ENCODE data around the gene GTF2IRD1. TPM values are rescaled to one million over a fixed set of nuclear protein-coding genes. Genes with fewer than 3 reads are reported as not detected.
"Not testable (repeated sequence)": the region's sequence is repeated elsewhere in the genome, so short reads cannot be mapped to it uniquely, and the experiment has no call there.

The GTF2IRD1 gene
- total RNA-seq, 1 experiment from 2014 or later, result not detected

DNA sequence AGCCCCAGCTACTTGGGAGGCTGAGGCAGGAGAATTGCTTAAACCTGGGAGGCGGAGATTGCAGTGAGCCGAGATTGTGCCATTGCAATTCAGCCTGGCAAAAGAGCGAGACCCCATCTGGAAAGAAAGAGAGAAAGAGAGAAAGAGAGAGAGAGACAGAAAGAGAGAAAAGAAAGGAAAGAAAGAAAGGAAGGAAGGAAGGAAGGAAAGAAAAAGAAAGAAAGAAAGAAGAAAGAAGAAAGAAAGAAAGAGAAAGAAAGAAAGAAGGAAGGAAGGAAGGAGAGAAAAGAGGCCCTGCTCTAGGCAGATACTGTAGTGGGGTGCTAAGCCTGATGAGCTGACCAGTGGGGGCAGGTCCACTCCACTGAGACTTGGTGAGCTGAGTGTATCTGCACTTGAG, 13.6 kb upstream of the GTF2IRD1 start:
- not testable (repeated sequence) for H3K9me3 ChIP-seq (ENCODE audit: low read length)

DNA sequence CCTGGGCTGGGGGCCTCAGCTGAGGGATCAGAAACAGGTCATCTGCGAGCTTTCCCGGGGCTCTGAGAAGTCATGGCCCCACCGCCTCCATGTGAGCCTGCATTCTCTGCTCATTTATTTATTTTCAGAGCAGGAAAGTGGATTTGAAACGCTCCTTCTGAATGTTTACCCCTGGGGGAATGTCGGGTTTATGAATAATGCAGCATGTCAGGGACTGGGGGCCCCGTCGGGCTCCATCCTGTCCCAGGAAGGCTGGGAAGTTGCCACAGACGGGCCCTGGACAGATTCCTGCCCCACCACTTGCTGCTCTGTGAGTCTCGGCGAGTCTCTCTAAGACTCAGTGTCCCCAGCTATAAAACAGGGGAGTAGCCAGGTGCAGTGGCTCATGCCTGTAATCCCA, 11.9 kb upstream of the GTF2IRD1 start:
- no peaks in the 10 kb centered on the region for H3K27me3 ChIP-seq (ENCODE audit: low read length)
- H3K27ac ChIP-seq (ENCODE audit: low read length), result no peak overlapping the region
- no peaks in the 10 kb centered on the region for H3K4me1 ChIP-seq (ENCODE audit: low read length)
- H4K20me1 ChIP-seq (ENCODE audit: insufficient read depth, low read depth, low read length), result no peaks in the 10 kb centered on the region
- H3K9ac ChIP-seq (ENCODE audit: low read length), result no peak overlapping the region
- H3K4me3 ChIP-seq (ENCODE audit: low read length), result no peak overlapping the region
- no peaks in the 10 kb centered on the region for H3K36me3 ChIP-seq (ENCODE audit: insufficient read depth, low read length)
- H3K9me2 ChIP-seq (replicated peaks; ENCODE audit: insufficient read depth, low read length), result no peaks in the 10 kb centered on the region
- no peak overlapping the region for H2AFZ ChIP-seq (ENCODE audit: low read length)
- no peak overlapping the region for H3K4me2 ChIP-seq (ENCODE audit: low read depth, low read length, poor library complexity, severe bottlenecking)
- H3K79me2 ChIP-seq (ENCODE audit: low read length), result no peaks in the 10 kb centered on the region
- no peak for DNase-seq
- no peaks in the 10 kb centered on the region for H3K9me3 ChIP-seq (ENCODE audit: low read length)

More for the DNA sequence above, 13.6 kb upstream of the GTF2IRD1 start:
- not testable (repeated sequence) for H3K36me3 ChIP-seq (ENCODE audit: insufficient read depth, low read length); H3K9ac ChIP-seq (ENCODE audit: low read length); H3K27ac ChIP-seq (ENCODE audit: low read length); H3K4me3 ChIP-seq (ENCODE audit: low read length); H3K27me3 ChIP-seq (ENCODE audit: low read length); DNase-seq; H3K79me2 ChIP-seq (ENCODE audit: low read length); H3K4me2 ChIP-seq (ENCODE audit: low read depth, low read length, poor library complexity, severe bottlenecking); H2AFZ ChIP-seq (ENCODE audit: low read length); H3K4me1 ChIP-seq (ENCODE audit: low read length); H4K20me1 ChIP-seq (ENCODE audit: insufficient read depth, low read depth, low read length); H3K9me2 ChIP-seq (replicated peaks; ENCODE audit: insufficient read depth, low read length)

DNA sequence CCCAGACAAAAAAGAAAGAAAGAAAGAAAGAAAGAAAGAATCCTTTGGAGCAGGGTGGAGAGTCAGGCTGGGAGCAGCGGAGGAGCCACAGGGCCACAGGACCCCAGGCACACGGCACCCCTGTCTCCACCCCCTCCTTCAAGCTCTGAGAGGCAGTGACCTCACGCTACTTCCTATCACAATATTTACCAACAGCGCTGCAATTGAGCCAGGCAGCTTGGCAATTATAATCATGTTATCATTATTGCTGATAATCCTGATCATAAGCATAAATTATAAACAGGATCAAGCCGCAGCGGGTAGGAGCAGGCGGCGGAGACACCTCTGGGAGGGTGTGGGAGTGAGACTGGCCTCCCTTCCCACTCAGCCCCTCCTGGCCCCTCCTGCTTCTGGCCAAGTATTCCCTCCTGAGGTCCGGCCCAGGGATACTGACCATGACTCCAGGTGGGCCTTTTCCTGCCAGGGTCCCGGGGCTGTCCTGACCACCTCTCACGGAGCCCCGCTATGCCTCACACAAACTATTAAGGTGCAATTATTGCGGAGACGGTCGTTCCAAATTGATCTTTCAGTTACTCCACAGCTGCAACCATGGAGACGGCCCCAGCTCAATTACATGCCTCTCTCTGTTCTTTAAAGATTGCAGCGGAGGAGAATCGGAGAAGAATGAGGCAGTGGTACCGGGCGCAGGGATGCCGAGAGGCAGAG, 10.0 kb upstream of the GTF2IRD1 start:
- H3K4me3 ChIP-seq (ENCODE audit: low read length), result no peak overlapping the region
- H3K27me3 ChIP-seq (ENCODE audit: low read length), result no peaks in the 10 kb centered on the region
- no peaks in the 10 kb centered on the region for H3K36me3 ChIP-seq (ENCODE audit: insufficient read depth, low read length)
- no peaks in the 10 kb centered on the region for H4K20me1 ChIP-seq (ENCODE audit: insufficient read depth, low read depth, low read length)
- H3K9me3 ChIP-seq (ENCODE audit: low read length), result no peaks in the 10 kb centered on the region
- no peaks in the 10 kb centered on the region for H3K9me2 ChIP-seq (replicated peaks; ENCODE audit: insufficient read depth, low read length)
- no peaks in the 10 kb centered on the region for H3K79me2 ChIP-seq (ENCODE audit: low read length)
- DNase-seq, result no peak
- no peaks in the 10 kb centered on the region for H3K4me1 ChIP-seq (ENCODE audit: low read length)
- no peak overlapping the region for H3K4me2 ChIP-seq (ENCODE audit: low read depth, low read length, poor library complexity, severe bottlenecking)
- no peak overlapping the region for H3K27ac ChIP-seq (ENCODE audit: low read length)
- H3K9ac ChIP-seq (ENCODE audit: low read length), result no peak overlapping the region
- H2AFZ ChIP-seq (ENCODE audit: low read length), result no peak overlapping the region

DNA sequence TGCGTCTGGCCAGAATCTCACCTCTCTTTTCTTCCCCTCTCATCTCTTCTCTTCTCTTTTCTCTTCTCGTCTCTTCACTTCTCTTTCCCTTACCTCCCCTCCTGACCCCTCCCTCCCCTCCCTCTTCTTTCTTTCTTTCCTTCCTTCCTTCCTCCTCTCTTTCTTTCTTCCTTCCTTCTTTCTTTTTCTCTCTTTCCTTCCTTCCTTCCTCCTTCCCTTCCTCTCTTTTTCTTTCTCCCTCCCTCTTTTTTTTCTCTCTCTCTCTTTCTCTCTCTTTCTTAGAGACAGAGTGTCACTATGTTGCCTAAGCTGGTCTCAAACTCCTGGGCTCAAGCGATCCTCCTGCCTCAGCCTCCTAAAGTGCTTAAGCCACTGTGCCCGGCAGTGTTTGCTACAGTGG, 4.6 kb upstream of the GTF2IRD1 start:
- Histone ChIP-seq H3K9me3 (ENCODE audit: low read length) (no peaks in the 10 kb centered on the region), H3K27ac (ENCODE audit: low read length) (no peak overlapping the region), H2AFZ (ENCODE audit: low read length) (no peak overlapping the region), H3K4me3 (ENCODE audit: low read length) (no peak overlapping the region), H3K36me3 (ENCODE audit: insufficient read depth, low read length) (no peaks in the 10 kb centered on the region), H3K79me2 (ENCODE audit: low read length) (no peaks in the 10 kb centered on the region), H3K9ac (ENCODE audit: low read length) (no peak overlapping the region), H3K4me2 (ENCODE audit: low read depth, low read length, poor library complexity, severe bottlenecking) (no peak overlapping the region), H3K27me3 (ENCODE audit: low read length) (no peaks in the 10 kb centered on the region), H4K20me1 (ENCODE audit: insufficient read depth, low read depth, low read length) (no peaks in the 10 kb centered on the region), H3K9me2 (replicated peaks; ENCODE audit: insufficient read depth, low read length) (no peaks in the 10 kb centered on the region), H3K4me1 (ENCODE audit: low read length) (no peaks in the 10 kb centered on the region)
- DNase-seq, result no peak

DNA sequence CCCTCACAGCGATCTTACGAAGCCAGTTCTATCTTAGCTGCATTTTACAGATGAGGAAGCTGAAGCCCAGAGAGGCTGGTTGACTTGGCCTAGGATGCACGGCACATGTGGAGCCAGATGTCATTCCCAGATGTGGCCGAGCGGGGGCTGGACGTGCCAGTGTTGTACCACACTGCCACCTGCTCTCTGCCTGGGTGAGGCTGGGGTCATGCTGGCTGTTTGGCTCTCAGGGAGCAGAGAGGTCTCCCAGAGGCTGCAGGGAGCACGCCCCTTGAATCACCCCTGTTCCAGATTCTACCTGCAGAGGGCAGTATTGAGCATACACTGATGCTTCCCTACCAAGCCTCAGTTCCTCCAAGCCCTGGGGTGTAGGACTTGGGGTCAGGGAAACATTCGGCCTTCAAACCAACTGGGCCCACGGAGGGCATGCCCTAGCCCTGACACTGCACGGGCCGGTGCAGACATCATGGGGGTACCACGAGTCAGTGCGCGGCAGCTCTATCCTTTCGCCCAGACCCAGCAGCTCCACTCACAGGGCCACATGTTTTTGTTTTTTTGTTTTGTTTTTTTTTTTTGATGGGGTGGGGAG, 3.8 kb upstream of the GTF2IRD1 start:
- Histone ChIP-seq H3K4me1 (ENCODE audit: low read length) (no peaks in the 10 kb centered on the region), H3K4me3 (ENCODE audit: low read length) (no peak overlapping the region), H3K27me3 (ENCODE audit: low read length) (no peaks in the 10 kb centered on the region), H2AFZ (ENCODE audit: low read length) (no peak overlapping the region), H3K9me2 (replicated peaks; ENCODE audit: insufficient read depth, low read length) (no peaks in the 10 kb centered on the region), H4K20me1 (ENCODE audit: insufficient read depth, low read depth, low read length) (no peaks in the 10 kb centered on the region), H3K9me3 (ENCODE audit: low read length) (no peaks in the 10 kb centered on the region), H3K27ac (ENCODE audit: low read length) (no peak overlapping the region), H3K79me2 (ENCODE audit: low read length) (no peaks in the 10 kb centered on the region), H3K4me2 (ENCODE audit: low read depth, low read length, poor library complexity, severe bottlenecking) (no peak overlapping the region), H3K36me3 (ENCODE audit: insufficient read depth, low read length) (no peaks in the 10 kb centered on the region), H3K9ac (ENCODE audit: low read length) (no peak overlapping the region)
- DNase-seq, result peak; percentile 88

DNA sequence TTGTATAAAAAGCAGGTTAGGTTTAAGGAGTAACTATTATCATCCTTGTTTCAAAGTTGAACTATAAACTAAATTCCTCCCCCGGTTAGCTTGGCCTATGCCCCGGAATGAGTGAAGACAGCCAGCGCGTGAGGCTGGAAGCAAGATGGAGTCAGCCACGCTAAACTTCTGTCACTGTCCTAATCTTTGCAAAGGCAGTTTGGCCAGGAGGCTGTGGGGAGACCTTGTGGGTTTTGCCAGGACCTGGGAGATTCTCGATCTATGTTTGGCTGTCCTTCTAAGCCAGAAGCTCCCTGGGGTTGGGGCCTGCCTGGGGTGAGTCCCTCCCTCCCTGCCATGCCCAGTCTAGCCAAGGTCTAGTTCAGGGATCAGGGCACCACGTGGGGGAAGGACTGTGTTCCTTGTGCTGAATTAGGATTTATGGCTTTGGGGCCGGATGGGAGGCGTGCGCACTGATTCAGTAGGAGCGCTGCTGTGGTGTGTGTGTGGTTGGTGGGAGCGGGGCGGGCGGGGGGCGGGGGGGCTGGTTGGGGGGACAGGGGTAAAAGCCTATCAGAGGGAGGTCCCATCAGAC, 871 bp upstream of the GTF2IRD1 start:
- Histone ChIP-seq H3K27ac (ENCODE audit: low read length) (no peak overlapping the region), H3K9ac (ENCODE audit: low read length) (no peak overlapping the region), H3K9me2 (replicated peaks; ENCODE audit: insufficient read depth, low read length) (no peaks in the 10 kb centered on the region), H3K4me3 (ENCODE audit: low read length) (no peak overlapping the region), H3K4me1 (ENCODE audit: low read length) (no peaks in the 10 kb centered on the region), H2AFZ (ENCODE audit: low read length) (no peak overlapping the region), H3K27me3 (ENCODE audit: low read length) (no peaks in the 10 kb centered on the region), H3K9me3 (ENCODE audit: low read length) (no peaks in the 10 kb centered on the region), H3K79me2 (ENCODE audit: low read length) (no peaks in the 10 kb centered on the region), H4K20me1 (ENCODE audit: insufficient read depth, low read depth, low read length) (no peaks in the 10 kb centered on the region), H3K4me2 (ENCODE audit: low read depth, low read length, poor library complexity, severe bottlenecking) (no peak overlapping the region), H3K36me3 (ENCODE audit: insufficient read depth, low read length) (no peaks in the 10 kb centered on the region)
- DNase-seq, result no peak

DNA sequence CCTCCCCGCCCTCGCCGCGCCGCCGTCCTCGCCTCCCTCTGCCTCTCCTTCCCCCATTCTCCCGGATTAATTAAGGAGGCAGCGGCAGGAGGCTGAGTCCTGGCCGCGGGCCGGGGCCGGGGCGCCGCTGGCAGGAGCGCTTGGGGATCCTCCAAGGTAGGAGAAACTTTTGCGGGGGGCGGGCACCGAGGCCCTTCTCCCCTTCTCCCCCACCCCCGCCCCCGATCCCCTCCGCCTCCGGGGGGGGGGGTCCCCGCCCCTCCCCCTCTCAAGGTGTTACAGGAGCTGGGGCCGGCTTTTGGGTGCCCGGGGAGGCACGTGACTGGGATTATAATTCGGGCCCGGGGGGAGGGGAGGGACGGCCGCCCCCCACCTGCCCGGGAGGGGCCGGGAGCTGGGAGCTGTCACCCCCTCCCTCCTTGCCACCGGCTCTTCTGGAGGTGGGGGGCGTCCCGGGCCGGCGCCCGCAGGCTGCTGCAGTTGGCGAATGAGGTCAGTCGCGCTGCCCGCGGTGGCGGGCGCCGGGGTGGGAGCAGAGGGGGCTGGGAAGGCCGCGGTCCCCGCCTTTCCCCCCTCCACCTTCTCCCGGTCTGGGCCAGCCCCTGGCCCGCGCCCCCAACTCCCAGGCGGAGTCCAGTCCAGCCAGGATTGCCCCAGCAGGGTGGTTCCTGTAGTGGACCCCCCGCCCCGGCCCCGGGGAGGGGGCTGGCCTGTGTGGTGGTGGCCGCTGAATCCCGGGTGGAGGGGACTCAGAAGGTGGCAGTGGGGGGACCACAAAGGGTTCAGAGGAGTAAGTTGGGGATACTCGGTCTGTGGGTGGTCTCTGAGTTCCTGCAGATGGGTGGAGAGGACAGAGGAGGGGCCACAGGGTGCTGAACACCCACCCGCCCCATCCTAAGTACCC, 567 bp downstream of the GTF2IRD1 start:
- Histone ChIP-seq H3K9me2 (replicated peaks; ENCODE audit: insufficient read depth, low read length) (no peaks in the 10 kb centered on the region), H3K4me2 (ENCODE audit: low read depth, low read length, poor library complexity, severe bottlenecking) (no peak overlapping the region), H3K27ac (ENCODE audit: low read length) (no peak overlapping the region), H3K9ac (ENCODE audit: low read length) (no peak overlapping the region), H2AFZ (ENCODE audit: low read length) (no peak overlapping the region), H3K4me1 (ENCODE audit: low read length) (no peaks in the 10 kb centered on the region), H3K9me3 (ENCODE audit: low read length) (no peaks in the 10 kb centered on the region), H3K79me2 (ENCODE audit: low read length) (no peaks in the 10 kb centered on the region), H3K27me3 (ENCODE audit: low read length) (no peaks in the 10 kb centered on the region), H3K36me3 (ENCODE audit: insufficient read depth, low read length) (no peaks in the 10 kb centered on the region), H3K4me3 (ENCODE audit: low read length) (no peak overlapping the region), H4K20me1 (ENCODE audit: insufficient read depth, low read depth, low read length) (no peaks in the 10 kb centered on the region)
- no peak for DNase-seq

DNA sequence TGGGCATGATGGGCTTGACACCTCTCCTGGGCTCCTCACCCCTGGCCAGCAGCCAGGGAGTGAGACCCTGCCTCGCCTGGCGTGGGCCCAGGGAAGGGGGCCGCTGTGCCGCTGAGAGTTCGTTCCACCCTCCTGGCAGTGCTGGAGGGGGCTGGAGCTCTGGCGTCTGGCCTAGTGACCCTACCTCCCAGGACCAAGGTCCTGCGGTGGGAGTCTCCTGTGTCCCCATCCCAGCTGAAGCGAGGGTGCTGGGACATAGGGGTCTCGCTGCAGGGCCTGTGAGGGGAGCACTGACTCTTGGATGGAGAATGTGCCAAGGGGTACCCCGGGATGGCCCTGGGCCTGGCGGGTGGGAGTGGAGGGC, 1.2 kb downstream of the GTF2IRD1 start:
- no peak overlapping the region for H3K9ac ChIP-seq (ENCODE audit: low read length)
- no peaks in the 10 kb centered on the region for H3K79me2 ChIP-seq (ENCODE audit: low read length)
- H2AFZ ChIP-seq (ENCODE audit: low read length), result no peak overlapping the region
- no peaks in the 10 kb centered on the region for H3K27me3 ChIP-seq (ENCODE audit: low read length)
- H3K9me3 ChIP-seq (ENCODE audit: low read length), result no peaks in the 10 kb centered on the region
- no peak for DNase-seq
- H3K9me2 ChIP-seq (replicated peaks; ENCODE audit: insufficient read depth, low read length), result no peaks in the 10 kb centered on the region
- no peak overlapping the region for H3K4me3 ChIP-seq (ENCODE audit: low read length)
- no peaks in the 10 kb centered on the region for H3K36me3 ChIP-seq (ENCODE audit: insufficient read depth, low read length)
- no peaks in the 10 kb centered on the region for H3K4me1 ChIP-seq (ENCODE audit: low read length)
- H3K27ac ChIP-seq (ENCODE audit: low read length), result no peak overlapping the region
- H3K4me2 ChIP-seq (ENCODE audit: low read depth, low read length, poor library complexity, severe bottlenecking), result no peak overlapping the region
- no peaks in the 10 kb centered on the region for H4K20me1 ChIP-seq (ENCODE audit: insufficient read depth, low read depth, low read length)

Data from Karpas-422 (cell line).